ENCODE data around the gene TRIM25. TPM values are rescaled to one million over a fixed set of nuclear protein-coding genes. Genes with fewer than 3 reads are reported as not detected.

The TRIM25 gene
- total and polyA plus RNA-seq, 2 of the 8 experiments (the other 6 are each of a cell fraction or from before 2014, with no cell fraction given): 16.6 to 38.9 TPM

- H4K20me1 ChIP-seq (replicated peaks in 1 of 2; ENCODE audit: control insufficient read depth in 1 of 2, insufficient read depth in 2 of 2, low read length in 2 of 2): peaks cover 0 to 3% of the 10 kb centered on the region in 2 experiments
- no peak overlapping the region for H3K4ac ChIP-seq (replicated peaks; ENCODE audit: insufficient read length, low read depth, low read length)
- no peak overlapping the region for H3K14ac ChIP-seq (ENCODE audit: insufficient read length)
- H2BK120ac ChIP-seq (replicated peaks; ENCODE audit: low read depth, low read length): no peak overlapping the region
- no peak overlapping the region for H3K27ac ChIP-seq (ENCODE audit: low read depth, low read length)
- H2AFZ ChIP-seq (ENCODE audit: low read length): no peak overlapping the region
- 92% methylated on average over 3 of the region's 3 CpGs; no CpG with 5 or more reads in 1 of the 2 experiments for WGBS, 2 experiments (ENCODE audit: extremely low coverage in 1 of 2, insufficient coverage in 1 of 2, insufficient read length in 1 of 2, insufficient replicate concordance in 2 of 2, low coverage in 1 of 2, low lambda C conversion rate in 2 of 2, missing lambda C conversion rate in 1 of 2)
- no peaks in the 10 kb centered on the region for H3K27me3 ChIP-seq (replicated peaks in 1 of 4; ENCODE audit: control insufficient read depth in 3 of 4, extremely low read depth in 1 of 4, insufficient read depth in 3 of 4, low read length in 3 of 4)
- FAIRE-seq (no peak), DNase-seq (ENCODE audit: low read depth in 1 of 2, low spot score in 2 of 2) (no peak)
- no peak overlapping the region; a peak in 1 of 7 replicates for H3K9ac ChIP-seq (replicated peaks in 1 of 4; ENCODE audit: extremely low read depth in 1 of 4, low read depth in 3 of 4, low read length in 3 of 4)
- no peak overlapping the region for H2BK20ac ChIP-seq (ENCODE audit: low read length)
- no peaks in the 10 kb centered on the region for H3K23me2 ChIP-seq (ENCODE audit: low read depth, low read length)
- H2BK5ac ChIP-seq (ENCODE audit: low read depth, low read length): no peak overlapping the region
- no peak overlapping the region for H3K4me2 ChIP-seq (ENCODE audit: insufficient read depth in 1 of 2, low read depth in 2 of 2, low read length in 2 of 2)
- H2AK5ac ChIP-seq (ENCODE audit: low read depth, low read length): no peak overlapping the region
- H3K79me1 ChIP-seq (ENCODE audit: low read depth, low read length): peaks cover 5% of the 10 kb centered on the region
- no peak overlapping the region for H3K56ac ChIP-seq (replicated peaks; ENCODE audit: insufficient read length, low read depth, low read length)
- POLR2A ChIA-PET (ENCODE audit: partially characterized antibody): interaction anchor here (1.2 to 1.4 kb wide), 3 partner anchors 8 to 33 kb away, joined by 3 read pairs; no protein-coding TSS in a partner anchor
- no peak overlapping the region for H4K91ac ChIP-seq (replicated peaks; ENCODE audit: insufficient read length, low read length)
- H2BK15ac ChIP-seq (ENCODE audit: low read length): no peak overlapping the region
- H3K23ac ChIP-seq (ENCODE audit: insufficient read length): no peak overlapping the region
- no peak overlapping the region for H2BK12ac ChIP-seq (ENCODE audit: low read depth, low read length)
- no peaks in the 10 kb centered on the region for H3K4me1 ChIP-seq (replicated peaks in 1 of 4; ENCODE audit: control insufficient read depth in 3 of 4, insufficient read depth in 4 of 4, low read length in 3 of 4)
- H4K8ac ChIP-seq (ENCODE audit: extremely low read depth, insufficient read depth, low read length): no peak overlapping the region
- H3K4me3 ChIP-seq (ENCODE audit: extremely low read depth in 1 of 4, insufficient read depth in 2 of 4, low read depth in 3 of 4, low read length in 4 of 4): no peak overlapping the region
- H3K36me3 ChIP-seq (ENCODE audit: control insufficient read depth in 2 of 4, insufficient read depth in 4 of 4, low read length in 3 of 4): peaks cover 2 to 26% (median 14%) of the 10 kb centered on the region in 4 experiments; a peak in 7 of 8 replicates
- H4K5ac ChIP-seq (ENCODE audit: insufficient read length, low read depth, low read length): no peak overlapping the region
- peaks cover 0 to 12% of the 10 kb centered on the region in 2 experiments; a peak in 1 of 4 replicates for H3K79me2 ChIP-seq (ENCODE audit: control insufficient read depth in 1 of 2, insufficient read depth in 2 of 2, low read length in 2 of 2)
- no peak overlapping the region for H3K18ac ChIP-seq (ENCODE audit: extremely low read depth, low read length)
- CTCF ChIA-PET (ENCODE audit: partially characterized antibody): interaction anchor here (1.0 to 1.1 kb wide), 2 partner anchors 60 to 70 kb away, joined by 3 read pairs; no protein-coding TSS in a partner anchor
- no peaks in the 10 kb centered on the region for H3K9me3 ChIP-seq (ENCODE audit: insufficient read depth in 2 of 2, low read depth in 1 of 2, low read length in 1 of 2)
- TF ChIP-seq ATF3 (IDR thresholded peaks at IDR 0.05; ENCODE audit: insufficient read depth, low read depth, low read length): no peak
- TF ChIP-seq BACH1 (IDR thresholded peaks at IDR 0.05; ENCODE audit: low read length): no peak
Measured at GRCh38 chr17:56949595-56949994, 35.7 kb upstream of the TRIM25 start.

Measured in H1 (cell line).